Neural progenitor cell (in vitro differentiated cells): ENCODE measurements around the gene UGT2A3. TPM values are rescaled to one million over a fixed set of nuclear protein-coding genes. Genes with fewer than 3 reads are reported as not detected.

Experiments
- DNase-seq: peaks from one replicate; pipeline ENCODE4 v3.0.0-alpha.2; 2016; ENCODE audit warnings: low spot score
- H2AFZ ChIP-seq: fragments of 200-600 bp; sonication (generic); replicated peaks from 2 replicates; pipeline ENCODE4 v1.6.1; 2016; ENCODE audit warnings: antibody characterized with exemption
- H3F3A ChIP-seq: fragments of 200-600 bp; sonication (generic); 2 replicates; pipeline ENCODE4 v1.6.1; 2016; ENCODE audit warnings: antibody characterized with exemption, low read depth
- H3K27ac ChIP-seq: fragments of 200-600 bp; sonication (generic); 2 replicates; pipeline ENCODE4 v1.5.1; 2016; ENCODE audit warnings: mild to moderate bottlenecking
- H3K27me3 ChIP-seq: fragments of 200-600 bp; sonication (generic); 2 replicates; pipeline ENCODE4 v1.6.1; 2016; ENCODE audit warnings: mild to moderate bottlenecking, moderate library complexity
- H3K36me3 ChIP-seq: fragments of 200-600 bp; sonication (generic); 2 replicates; pipeline ENCODE4 v1.5.1; 2016
- H3K4me1 ChIP-seq: fragments of 200-600 bp; sonication (generic); 2 replicates; pipeline ENCODE4 v1.6.1; 2016; ENCODE audit warnings: mixed run types
- H3K4me2 ChIP-seq: fragments of 200-600 bp; sonication (generic); 2 replicates; pipeline ENCODE4 v1.6.1; 2016
- H3K4me3 ChIP-seq: fragments of 200-600 bp; sonication (generic); 2 replicates; pipeline ENCODE4 v1.5.1; 2016
- H3K79me2 ChIP-seq: fragments of 200-600 bp; sonication (generic); 2 replicates; pipeline ENCODE4 v1.6.1; 2016; ENCODE audit warnings: low read depth
- H3K9ac ChIP-seq: fragments of 200-600 bp; sonication (generic); 2 replicates; pipeline ENCODE4 v1.6.1; 2016
- H3K9me3 ChIP-seq: fragments of 200-600 bp; sonication (generic); 2 replicates; pipeline ENCODE4 v1.5.1; 2016; ENCODE audit warnings: low read depth
- H4K20me1 ChIP-seq: fragments of 200-600 bp; sonication (generic); 2 replicates; pipeline ENCODE4 v1.6.1; 2016; ENCODE audit warnings: low read depth
- H3K27ac Mint-ChIP-seq: 3 replicates; pipeline ENCODE4 v1.8.0; 2021; ENCODE audit warnings: mixed read lengths
- H3K27me3 Mint-ChIP-seq: 2 replicates; pipeline ENCODE4 v1.8.0; 2022; ENCODE audit warnings: low read depth, mild to moderate bottlenecking, inconsistent platforms, moderate library complexity, mixed read lengths; ENCODE audit not compliant: insufficient read depth
- H3K36me3 Mint-ChIP-seq: 3 replicates; pipeline ENCODE4 v1.8.0; 2021; ENCODE audit warnings: mixed read lengths
- H3K4me1 Mint-ChIP-seq: 3 replicates; pipeline ENCODE4 v1.8.0; 2021; ENCODE audit warnings: mixed read lengths
- H3K4me3 Mint-ChIP-seq: 3 replicates; pipeline ENCODE4 v1.8.0; 2021; ENCODE audit warnings: mild to moderate bottlenecking, moderate library complexity, mixed read lengths
- H3K9me3 Mint-ChIP-seq: 3 replicates; pipeline ENCODE4 v1.8.0; 2020; ENCODE audit warnings: mixed read lengths
- EZH2 ChIP-seq: fragments of 200-600 bp; sonication (generic); IDR thresholded peaks from 2 replicates; pipeline ENCODE4 v1.6.1; 2017; ENCODE audit warnings: antibody characterized with exemption, mild to moderate bottlenecking, moderate library complexity
- EZH2phosphoT487 ChIP-seq: fragments of 200-600 bp; sonication (generic); IDR thresholded peaks from 2 replicates; pipeline ENCODE4 v1.6.1; 2017; ENCODE audit warnings: antibody characterized with exemption
- small RNA-seq: library from RNA; depleted of rRNA; stranded (forward); fragments of <200 nt; gene quantifications from one replicate; pipeline ENCODE3, GENCODE V24; 2015
- total RNA-seq: library from RNA; depleted of rRNA; stranded (reverse); fragments of >200 nt; gene quantifications from 2 replicates; pipeline ENCODE4 v1.2.3, GENCODE V29; 2015; ENCODE audit warnings: low replicate concordance
- TF ChIP-seq, protein P1 (sequence below): fragments of 200-600 bp; sonication (generic); IDR thresholded peaks from 2 replicates; pipeline ENCODE4 v1.5.1; 2017; ENCODE audit warnings: antibody characterized with exemption, mild to moderate bottlenecking

Gene UGT2A3
- total RNA-seq, 1 donor from 2014 or later, result not detected

GRCh38 chr4:68885545-68885944 is 66.1 kb downstream of the UGT2A3 start:
- DNase-seq, result no peak
- H3K27ac Mint-ChIP-seq, result no peak overlapping the region
- H3K9me3 Mint-ChIP-seq, result peaks cover 2% of the 10 kb centered on the region
- peaks cover 4% of the 10 kb centered on the region for H3K4me1 Mint-ChIP-seq
- no peak overlapping the region for H3K4me2 ChIP-seq
- no peaks in the 10 kb centered on the region for H3K27me3 Mint-ChIP-seq
- no peaks in the 10 kb centered on the region for H3K36me3 Mint-ChIP-seq
- no peaks in the 10 kb centered on the region for H3K36me3 ChIP-seq
- H3K27me3 ChIP-seq, result no peaks in the 10 kb centered on the region
- H3K27ac ChIP-seq, result no peak overlapping the region
- no peaks in the 10 kb centered on the region for H3K9me3 ChIP-seq
- no peaks in the 10 kb centered on the region for H3K79me2 ChIP-seq
- H2AFZ ChIP-seq, result no peak overlapping the region
- H4K20me1 ChIP-seq, result no peaks in the 10 kb centered on the region
- no peak for TF ChIP-seq EZH2
- TF ChIP-seq EZH2phosphoT487, result no peak
- TF ChIP-seq, protein P1, sequence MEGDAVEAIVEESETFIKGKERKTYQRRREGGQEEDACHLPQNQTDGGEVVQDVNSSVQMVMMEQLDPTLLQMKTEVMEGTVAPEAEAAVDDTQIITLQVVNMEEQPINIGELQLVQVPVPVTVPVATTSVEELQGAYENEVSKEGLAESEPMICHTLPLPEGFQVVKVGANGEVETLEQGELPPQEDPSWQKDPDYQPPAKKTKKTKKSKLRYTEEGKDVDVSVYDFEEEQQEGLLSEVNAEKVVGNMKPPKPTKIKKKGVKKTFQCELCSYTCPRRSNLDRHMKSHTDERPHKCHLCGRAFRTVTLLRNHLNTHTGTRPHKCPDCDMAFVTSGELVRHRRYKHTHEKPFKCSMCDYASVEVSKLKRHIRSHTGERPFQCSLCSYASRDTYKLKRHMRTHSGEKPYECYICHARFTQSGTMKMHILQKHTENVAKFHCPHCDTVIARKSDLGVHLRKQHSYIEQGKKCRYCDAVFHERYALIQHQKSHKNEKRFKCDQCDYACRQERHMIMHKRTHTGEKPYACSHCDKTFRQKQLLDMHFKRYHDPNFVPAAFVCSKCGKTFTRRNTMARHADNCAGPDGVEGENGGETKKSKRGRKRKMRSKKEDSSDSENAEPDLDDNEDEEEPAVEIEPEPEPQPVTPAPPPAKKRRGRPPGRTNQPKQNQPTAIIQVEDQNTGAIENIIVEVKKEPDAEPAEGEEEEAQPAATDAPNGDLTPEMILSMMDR, result no peak
- no peak overlapping the region for H3K4me3 ChIP-seq
- H3K4me1 ChIP-seq, result peaks cover 3% of the 10 kb centered on the region
- no peaks in the 10 kb centered on the region for H3F3A ChIP-seq
- H3K9ac ChIP-seq, result no peak overlapping the region
- no peak overlapping the region for H3K4me3 Mint-ChIP-seq

DNA sequence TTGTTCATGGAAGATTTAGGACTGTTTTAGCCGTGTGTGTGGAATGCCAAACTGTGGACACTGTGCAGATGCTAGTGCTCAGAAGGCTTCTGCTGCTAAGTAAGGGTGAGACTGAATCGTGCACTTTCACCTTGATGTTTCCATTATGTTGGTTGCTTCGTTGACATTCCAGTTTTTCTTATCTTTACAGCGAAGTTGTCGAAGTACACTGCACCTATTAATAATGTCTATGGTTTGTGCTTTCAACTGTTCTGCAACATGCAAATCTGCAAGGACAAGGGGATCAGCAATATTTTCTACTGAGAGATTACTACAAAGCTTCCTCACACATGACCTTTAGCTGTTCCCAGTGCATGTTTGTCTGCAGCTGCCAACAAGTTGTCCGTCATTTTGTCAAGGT is 67.7 kb downstream of the UGT2A3 start:
- Mint-ChIP-seq H3K4me3 (no peak overlapping the region), H3K36me3 (no peaks in the 10 kb centered on the region), H3K27ac (no peak overlapping the region), H3K9me3 (peaks cover 2% of the 10 kb centered on the region), H3K27me3 (no peaks in the 10 kb centered on the region), H3K4me1 (peaks cover 5% of the 10 kb centered on the region)
- H3K9ac ChIP-seq, result no peak overlapping the region
- no peaks in the 10 kb centered on the region for H3K9me3 ChIP-seq
- H3F3A ChIP-seq, result no peaks in the 10 kb centered on the region
- no peak overlapping the region for H3K4me2 ChIP-seq
- no peak overlapping the region for H2AFZ ChIP-seq
- H3K36me3 ChIP-seq, result no peaks in the 10 kb centered on the region
- no peak for TF ChIP-seq EZH2phosphoT487
- TF ChIP-seq EZH2, result no peak
- TF ChIP-seq, protein P1, result no peak
- H4K20me1 ChIP-seq, result no peaks in the 10 kb centered on the region
- H3K27me3 ChIP-seq, result no peaks in the 10 kb centered on the region
- peaks cover 3% of the 10 kb centered on the region for H3K4me1 ChIP-seq
- H3K79me2 ChIP-seq, result no peaks in the 10 kb centered on the region
- H3K4me3 ChIP-seq, result no peak overlapping the region
- DNase-seq, result no peak
- no peak overlapping the region for H3K27ac ChIP-seq

Small RNA genes within 50 kb of the gene (small RNA-seq; reads per million reads assigned to genes)
- gene AC021146.3 (not detected), gene AC021146.6 (not detected)

Other genes with a start within 250 kb of the UGT2A3 start
- gene UGT2B10, start 135.8 kb downstream of the UGT2A3 start, total RNA-seq, result not detected in 2 replicates
- gene UGT2B7, start 144.7 kb upstream of the UGT2A3 start, total RNA-seq, result not detected in 2 replicates